Transverse colon (tissue), 3 donors: ENCODE results near the gene ZNRF3.

Experiments
- CTCF ChIP-seq, 5 experiments: fragments of 200-600 bp in 3 of 5; fragments of 450-650 bp in 2 of 5; sonication (generic) in 3 of 5; IDR thresholded peaks; 1 replicate in 2 of 5; 2 replicates in 3 of 5; pipeline ENCODE4 v1.5.1; 2016 to 2017; ENCODE audit warnings: antibody characterized with exemption in 5 of 5, inconsistent platforms in 3 of 5, mild to moderate bottlenecking in 2 of 5, moderate library complexity in 1 of 5
- POLR2A ChIP-seq: fragments of 450-650 bp; IDR thresholded peaks from one replicate; pipeline ENCODE4 v1.6.1; 2016; ENCODE audit warnings: antibody characterized with exemption, mild to moderate bottlenecking, moderate library complexity

- no peak for TF ChIP-seq POLR2A
- no peak for TF ChIP-seq CTCF (IDR thresholded peaks at IDR 0.05)
Observed at GRCh38 chr22:28856095-28856455, 27.3 kb upstream of the ZNRF3 start.
